H1 (cell line): ENCODE measurements around the gene DISP3. TPM values are rescaled to one million over a fixed set of nuclear protein-coding genes. Genes with fewer than 3 reads are reported as not detected.

Source experiments
- CTCF ChIA-PET: fragments of 300-600 bp; sonication (Branson Sonifier 250); formaldehyde crosslinking; loops from one replicate; lab custom pipeline; 2021; ENCODE audit not compliant: partially characterized antibody; lab: Charles Lee
- POLR2A ChIA-PET: fragments of 300-600 bp; sonication (Branson Sonifier 250); formaldehyde crosslinking; loops from one replicate; lab custom pipeline; 2021; ENCODE audit warnings: inconsistent platforms; ENCODE audit not compliant: partially characterized antibody; lab: Charles Lee
- DNase-seq, 2 experiments: peaks; one replicate each; pipeline versions ENCODE4 v3.0.0 to v3.0.0-alpha.2; 2010 to 2022; ENCODE audit warnings: low spot score in 2 of 2, low read depth in 1 of 2, mixed read lengths in 1 of 2
- FAIRE-seq: peaks from 2 replicates; lab custom pipeline; 2011; peaks lifted over from hg19 to GRCh38; lab: Jason Lieb, UNC
- H2AFZ ChIP-seq: 2 replicates; pipeline ENCODE4 v1.8.1; 2012; ENCODE audit warnings: low read length, inconsistent platforms
- H2AK5ac ChIP-seq: 2 replicates; pipeline ENCODE4 v1.6.1; 2013; ENCODE audit warnings: low read depth, low read length
- H2BK120ac ChIP-seq: replicated peaks from 2 replicates; pipeline ENCODE3; 2013; ENCODE audit warnings: low read depth, low read length, inconsistent platforms
- H2BK12ac ChIP-seq: 2 replicates; pipeline ENCODE4 v1.6.1; 2013; ENCODE audit warnings: low read depth, low read length
- H2BK15ac ChIP-seq: 2 replicates; pipeline ENCODE4 v1.6.1; 2013; ENCODE audit warnings: low read length
- H2BK20ac ChIP-seq: 2 replicates; pipeline ENCODE4 v1.6.1; 2013; ENCODE audit warnings: low read length
- H2BK5ac ChIP-seq: 2 replicates; pipeline ENCODE4 v1.6.1; 2013; ENCODE audit warnings: low read depth, low read length
- H3K14ac ChIP-seq: 2 replicates; pipeline ENCODE4 v1.6.1; 2013; ENCODE audit warnings: inconsistent platforms; ENCODE audit not compliant: insufficient read length
- H3K18ac ChIP-seq: 2 replicates; pipeline ENCODE4 v1.6.1; 2013; ENCODE audit warnings: low read length; ENCODE audit errors: extremely low read depth
- H3K23ac ChIP-seq: 2 replicates; pipeline ENCODE4 v1.6.1; 2013; ENCODE audit warnings: inconsistent platforms; ENCODE audit not compliant: insufficient read length
- H3K23me2 ChIP-seq: 2 replicates; pipeline ENCODE4 v1.6.1; 2013; ENCODE audit warnings: low read depth, low read length
- H3K27ac ChIP-seq: 2 replicates; pipeline ENCODE4 v1.6.1; 2011; ENCODE audit warnings: low read depth, low read length, inconsistent platforms
- H3K27me3 ChIP-seq, 4 experiments: replicated peaks in 1 of 4; 1 replicate in 1 of 4; 2 replicates in 3 of 4; pipeline versions ENCODE4 v1.6.1 to v1.8.1; 2011 to 2013; ENCODE audit warnings: low read length in 3 of 4, mild to moderate bottlenecking in 3 of 4, inconsistent platforms in 2 of 4, mixed read lengths in 2 of 4, moderate library complexity in 1 of 4; ENCODE audit not compliant: control insufficient read depth in 3 of 4, insufficient read depth in 3 of 4; ENCODE audit errors: extremely low read depth in 1 of 4
- H3K36me3 ChIP-seq, 4 experiments: 2 replicates each; pipeline versions ENCODE4 v1.6.1 to v1.8.1; 2011 to 2013; ENCODE audit warnings: mild to moderate bottlenecking in 4 of 4, low read length in 3 of 4, moderate library complexity in 2 of 4, control low read depth in 1 of 4, inconsistent platforms in 1 of 4; ENCODE audit not compliant: insufficient read depth in 4 of 4, control insufficient read depth in 2 of 4
- H3K4ac ChIP-seq: replicated peaks from 2 replicates; pipeline ENCODE3; 2013; ENCODE audit warnings: low read length, low read depth, mixed read lengths, inconsistent platforms; ENCODE audit not compliant: insufficient read length
- H3K4me1 ChIP-seq, 4 experiments: replicated peaks in 1 of 4; 1 replicate in 1 of 4; 2 replicates in 3 of 4; pipeline versions ENCODE4 v1.6.1 to v1.8.1; 2011 to 2013; ENCODE audit warnings: low read length in 3 of 4, inconsistent platforms in 2 of 4, mixed read lengths in 1 of 4; ENCODE audit not compliant: insufficient read depth in 4 of 4, control insufficient read depth in 3 of 4
- H3K4me2 ChIP-seq, 2 experiments: 2 replicates each; pipeline versions ENCODE4 v1.6.1 to v1.8.1; 2011 to 2013; ENCODE audit warnings: low read depth in 2 of 2, low read length in 2 of 2, control low read depth in 1 of 2, inconsistent platforms in 1 of 2, mild to moderate bottlenecking in 1 of 2; ENCODE audit not compliant: insufficient read depth in 1 of 2
- H3K4me3 ChIP-seq, 4 experiments: fragments of 200-600, 300-600 bp in 1 of 4; sonication (generic), shearing (Covaris generic), sonication (Bioruptor Twin) in 1 of 4; 2 replicates each; pipeline versions ENCODE4 v1.5.1 to v1.8.1; 2011 to 2016; ENCODE audit warnings: low read length in 4 of 4, low read depth in 3 of 4, control low read depth in 2 of 4, inconsistent platforms in 2 of 4, mild to moderate bottlenecking in 2 of 4, mixed read lengths in 1 of 4, moderate library complexity in 1 of 4; ENCODE audit not compliant: insufficient read depth in 2 of 4; ENCODE audit errors: extremely low read depth in 1 of 4
- H3K56ac ChIP-seq: replicated peaks from 2 replicates; pipeline ENCODE3; 2013; ENCODE audit warnings: low read depth, mild to moderate bottlenecking, mixed read lengths, low read length, inconsistent platforms; ENCODE audit not compliant: insufficient read length
- H3K79me1 ChIP-seq: 2 replicates; pipeline ENCODE4 v1.6.1; 2013; ENCODE audit warnings: low read depth, low read length, control low read depth
- H3K79me2 ChIP-seq, 2 experiments: 2 replicates each; pipeline versions ENCODE4 v1.6.1 to v1.8.1; 2012 to 2013; ENCODE audit warnings: low read length in 2 of 2, mild to moderate bottlenecking in 2 of 2, inconsistent platforms in 1 of 2; ENCODE audit not compliant: insufficient read depth in 2 of 2, control insufficient read depth in 1 of 2
- H3K9ac ChIP-seq, 4 experiments: replicated peaks in 1 of 4; 1 replicate in 1 of 4; 2 replicates in 3 of 4; pipeline versions ENCODE4 v1.6.1 to v1.8.1; 2011 to 2013; ENCODE audit warnings: low read depth in 3 of 4, low read length in 3 of 4, control low read depth in 2 of 4, mild to moderate bottlenecking in 2 of 4, moderate library complexity in 2 of 4, inconsistent platforms in 1 of 4; ENCODE audit errors: extremely low read depth in 1 of 4
- H3K9me3 ChIP-seq, 2 experiments: 2 replicates each; pipeline versions ENCODE4 v1.6.1 to v1.8.1; 2012 to 2013; ENCODE audit warnings: mild to moderate bottlenecking in 2 of 2, moderate library complexity in 2 of 2, control low read depth in 1 of 2, inconsistent platforms in 1 of 2, low read depth in 1 of 2, low read length in 1 of 2, mixed read lengths in 1 of 2; ENCODE audit not compliant: insufficient read depth in 2 of 2
- H4K20me1 ChIP-seq, 2 experiments: replicated peaks in 1 of 2; 2 replicates each; pipeline versions ENCODE3 to v1.8.1; 2011 to 2013; ENCODE audit warnings: inconsistent platforms in 2 of 2, low read length in 2 of 2, mild to moderate bottlenecking in 1 of 2; ENCODE audit not compliant: insufficient read depth in 2 of 2, control insufficient read depth in 1 of 2
- H4K5ac ChIP-seq: 2 replicates; pipeline ENCODE4 v1.6.1; 2013; ENCODE audit warnings: low read length, low read depth, mixed read lengths, inconsistent platforms; ENCODE audit not compliant: insufficient read length
- H4K8ac ChIP-seq: 2 replicates; pipeline ENCODE4 v1.8.0; 2013; ENCODE audit warnings: mild to moderate bottlenecking, moderate library complexity, low read length, inconsistent platforms; ENCODE audit not compliant: insufficient read depth; ENCODE audit errors: extremely low read depth
- H4K91ac ChIP-seq: replicated peaks from 2 replicates; pipeline ENCODE3; 2013; ENCODE audit warnings: low read length, mixed read lengths, inconsistent platforms; ENCODE audit not compliant: insufficient read length
- CBX8 ChIP-seq: fragments of 300-800, 300-1000 bp; sonication (generic); IDR thresholded peaks from 2 replicates; pipeline ENCODE4 v1.7.1; 2016; ENCODE audit warnings: low read depth, low read length, borderline replicate concordance
- CTCF ChIP-seq, 3 experiments: IDR thresholded peaks; 1 replicate in 2 of 3; 2 replicates in 1 of 3; pipeline versions ENCODE4 v1.5.1 to v1.6.1; 2011; ENCODE audit warnings: low read length in 3 of 3, mild to moderate bottlenecking in 3 of 3, inconsistent platforms in 2 of 3, low read depth in 1 of 3, moderate library complexity in 1 of 3; ENCODE audit not compliant: insufficient read depth in 1 of 3; ENCODE audit errors: control extremely low read depth in 1 of 3
- KDM1A ChIP-seq: fragments of 200-600, 300-600 bp; sonication (generic); IDR thresholded peaks from 2 replicates; pipeline ENCODE4 v1.7.1; 2016; ENCODE audit warnings: mild to moderate bottlenecking, low read length, borderline replicate concordance
- KDM5A ChIP-seq: fragments of 200-600 bp; IDR thresholded peaks from 2 replicates; pipeline ENCODE4 v1.7.1; 2012; ENCODE audit warnings: mild to moderate bottlenecking, low read length, inconsistent platforms, mixed read lengths
- SAP30 ChIP-seq: fragments of 300-600 bp; sonication (generic); IDR thresholded peaks from 2 replicates; pipeline ENCODE4 v1.7.1; 2012; ENCODE audit warnings: low read length, moderate library complexity, mild to moderate bottlenecking, inconsistent platforms; ENCODE audit not compliant: insufficient read depth, insufficient replicate concordance
- TBP ChIP-seq: IDR thresholded peaks from 2 replicates; pipeline ENCODE4 v1.6.1; 2011; ENCODE audit warnings: low read depth, low read length, improper control_type of control experiment
- TCF12 ChIP-seq: IDR thresholded peaks from 2 replicates; pipeline ENCODE4 v1.6.1; 2011; ENCODE audit warnings: low read depth, mild to moderate bottlenecking, low read length
- TEAD4 ChIP-seq: IDR thresholded peaks from 2 replicates; pipeline ENCODE4 v1.6.1; 2012; ENCODE audit warnings: low read depth, low read length, inconsistent platforms, mixed read lengths
- USF2 ChIP-seq: IDR thresholded peaks from 2 replicates; pipeline ENCODE4 v1.6.1; 2011; ENCODE audit warnings: low read length, improper control_type of control experiment
- WGBS, 2 experiments: shearing (Covaris generic) in 1 of 2; methylation state at CpG; one replicate each; pipeline versions ENCODE4 v1.1.6 to v1.1.7; 2013 to 2015; ENCODE audit warnings: low lambda C conversion rate in 2 of 2, mixed read lengths in 2 of 2, inconsistent platforms in 1 of 2, low coverage in 1 of 2, missing lambda C conversion rate in 1 of 2; ENCODE audit not compliant: insufficient replicate concordance in 2 of 2, insufficient coverage in 1 of 2, insufficient read length in 1 of 2; ENCODE audit errors: extremely low coverage in 1 of 2, missing lambda C conversion rate in 1 of 2; 5-methylcytosine and 5-hydroxymethylcytosine counted together
- polyA plus RNA-seq, 7 experiments: library from polyadenylated mRNA; depleted of rRNA in 3 of 7; stranded (reverse) in 5 of 7; unstranded in 2 of 7; fragments of >200 nt in 5 of 7; fragments of 200-250 nt in 2 of 7; gene quantifications; 1 replicate in 5 of 7; 2 replicates in 1 of 7; 4 replicates in 1 of 7; pipeline versions ENCODE4 v1.2.1 to v1.2.3, GENCODE V29; 2011 to 2013; ENCODE audit warnings: missing spikeins in 2 of 7, mixed read lengths in 2 of 7
- total RNA-seq: library from RNA; stranded (reverse); fragmentation: NEBNext Ultra II Directional; extraction: Animal tissue kit (Norgen Biotek cat#: 25700); gene quantifications from 2 replicates; pipeline ENCODE4 v1.2.1, GENCODE V29; 2021

DISP3 gene
- total and polyA plus RNA-seq, 2 of the 8 experiments (the other 6 are each of a cell fraction or from before 2014, with no cell fraction given): 3.4 to 4.6 TPM

GRCh38 chr1:11458811-11459275 is 20.1 kb upstream of the DISP3 start:
- H3K27ac ChIP-seq: no peak overlapping the region
- no peaks in the 10 kb centered on the region for H3K36me3 ChIP-seq

More at GRCh38 chr1:11458811-11459275, 20.1 kb upstream of the DISP3 start:
- WGBS, 2 experiments: 76% methylated on average over 13 of the region's 15 CpGs; no CpG with 5 or more reads in 1 of the 2 experiments
- H3K18ac ChIP-seq: no peak overlapping the region
- H3K56ac ChIP-seq: no peak overlapping the region
- no peak overlapping the region for H4K5ac ChIP-seq
- no peaks in the 10 kb centered on the region for H4K20me1 ChIP-seq
- no peak overlapping the region for H3K4me3 ChIP-seq
- no peaks in the 10 kb centered on the region for H3K9me3 ChIP-seq
- H3K23ac ChIP-seq: no peak overlapping the region
- POLR2A ChIA-PET: interaction anchor here (1.9 kb wide), 1 partner anchor 20 kb away, joined by 4 read pairs; the partner anchor contains the start of gene DISP3
- CTCF ChIA-PET: interaction anchor here (0.6 to 3.1 kb wide), 12 partner anchors 9 to 186 kb away, joined by 3 to 13 read pairs (median 3); partner anchors contain the start of gene DISP3
- no peak overlapping the region for H2BK5ac ChIP-seq
- H2AFZ ChIP-seq: no peak overlapping the region
- no peak overlapping the region for H2BK20ac ChIP-seq
- FAIRE-seq (no peak), DNase-seq (no peak)
- H3K79me1 ChIP-seq: no peaks in the 10 kb centered on the region
- TF ChIP-seq TBP (no peak), TEAD4 (no peak), SAP30 (no peak), USF2 (no peak), KDM5A (no peak), CTCF (IDR thresholded peaks at IDR 0.05; ENCODE audit: control extremely low read depth in 1 of 3, insufficient read depth in 1 of 3, low read depth in 1 of 3, low read length in 3 of 3) (no peak), KDM1A (no peak), CBX8 (no peak), TCF12 (no peak)
- H2AK5ac ChIP-seq: no peak overlapping the region
- H3K9ac ChIP-seq: no peak overlapping the region
- H4K91ac ChIP-seq: no peak overlapping the region
- H3K4ac ChIP-seq: no peak overlapping the region
- H3K4me1 ChIP-seq: peaks cover 0 to 2% (median 0%) of the 10 kb centered on the region in 4 experiments; a peak in 1 of 7 replicates
- no peak overlapping the region for H3K14ac ChIP-seq
- H2BK120ac ChIP-seq: no peak overlapping the region
- H3K23me2 ChIP-seq: no peaks in the 10 kb centered on the region
- H4K8ac ChIP-seq: no peak overlapping the region
- H3K27me3 ChIP-seq: no peaks in the 10 kb centered on the region; a peak in 1 of 7 replicates
- H2BK12ac ChIP-seq: no peak overlapping the region
- H2BK15ac ChIP-seq: no peak overlapping the region
- H3K79me2 ChIP-seq: no peaks in the 10 kb centered on the region
- no peak overlapping the region for H3K4me2 ChIP-seq
